Sigmoid colon (tissue), 7 donors: ENCODE measurements around the gene TRAPPC2. TPM values are rescaled to one million over a fixed set of nuclear protein-coding genes. Genes with fewer than 3 reads are reported as not detected.

ENCODE experiments used
- DNase-seq: peaks from one replicate; pipeline ENCODE4 v3.0.0-alpha.2; 2019
- H3K27ac ChIP-seq, 4 donors: fragments of 200-600 bp; sonication (generic); one replicate each; pipeline ENCODE4 v1.5.1; 2016 to 2019; ENCODE audit warnings: mild to moderate bottlenecking in 1 of 4
- H3K27me3 ChIP-seq, 3 donors: fragments of 200-600 bp; sonication (generic); one replicate each; pipeline ENCODE4 v1.5.1; 2019; ENCODE audit warnings: mild to moderate bottlenecking in 1 of 3
- H3K36me3 ChIP-seq, 4 donors: fragments of 200-600 bp; sonication (generic); one replicate each; pipeline ENCODE4 v1.5.1; 2016 to 2019
- H3K4me1 ChIP-seq, 4 donors: fragments of 200-600 bp; sonication (generic); one replicate each; pipeline ENCODE4 v1.5.1; 2017 to 2019
- H3K4me3 ChIP-seq, 4 donors: fragments of 200-600 bp; sonication (generic); one replicate each; pipeline ENCODE4 v1.5.1; 2017 to 2019; ENCODE audit warnings: mild to moderate bottlenecking in 2 of 4, moderate library complexity in 1 of 4
- H3K9me3 ChIP-seq, 4 donors: fragments of 200-600 bp in 3 of 4; sonication (generic) in 3 of 4; one replicate each; pipeline versions ENCODE4 v1.5.1 to v1.6.1; 2013 to 2019
- EP300 ChIP-seq, 4 donors: sonication (generic); formaldehyde crosslinking; IDR thresholded peaks; one replicate each; pipeline ENCODE4 v1.6.1; 2017; ENCODE audit warnings: antibody characterized with exemption in 4 of 4
- POLR2A ChIP-seq, 2 donors: fragments of 450-650 bp; IDR thresholded peaks; one replicate each; pipeline ENCODE4 v1.6.1; 2016; ENCODE audit warnings: antibody characterized with exemption in 2 of 2, mild to moderate bottlenecking in 2 of 2, moderate library complexity in 2 of 2
- POLR2AphosphoS5 ChIP-seq, 4 donors: sonication (generic); formaldehyde crosslinking; IDR thresholded peaks; one replicate each; pipeline ENCODE4 v1.6.1; 2017; ENCODE audit warnings: antibody characterized with exemption in 4 of 4
- WGBS, 2 donors: extraction: QIAGEN DNeasy Blood & Tissue Kit; methylation state at CpG; one replicate each; pipeline ENCODE4 v1.1.7; 2013; 5-methylcytosine and 5-hydroxymethylcytosine counted together
- intact Hi-C: fragments of 100-400 bp; cut with DNase I; formaldehyde crosslinking; loops from one replicate; pipeline ENCODE4 v1.15.1; 2023
- polyA plus RNA-seq, 3 donors: library from polyadenylated mRNA; stranded (reverse); fragments of 200-250 nt; gene quantifications; one replicate each; pipeline ENCODE4 v1.2.3, GENCODE V29; 2013
- total RNA-seq, 4 donors: library from RNA; depleted of rRNA; stranded (reverse); fragments of >200 nt; gene quantifications; one replicate each; pipeline ENCODE4 v1.1.0, GENCODE V29; 2016
- TF ChIP-seq, protein P1 (sequence below), 4 experiments: fragments of 450-650 bp in 3 of 4; fragments of 200-600 bp in 1 of 4; IDR thresholded peaks; one replicate each; pipeline ENCODE4 v1.5.1; 2016 to 2019; ENCODE audit warnings: antibody characterized with exemption in 4 of 4, mild to moderate bottlenecking in 3 of 4, moderate library complexity in 2 of 4
- donor health status: healthy with polysubstance abuse.
- donor health status: Bipolar disorder and iron deficiency.
- donor health status: healthy.

Gene TRAPPC2
- total and polyA plus RNA-seq, 7 donors = 5.5 to 22.8 (median 20.1) TPM

DNA sequence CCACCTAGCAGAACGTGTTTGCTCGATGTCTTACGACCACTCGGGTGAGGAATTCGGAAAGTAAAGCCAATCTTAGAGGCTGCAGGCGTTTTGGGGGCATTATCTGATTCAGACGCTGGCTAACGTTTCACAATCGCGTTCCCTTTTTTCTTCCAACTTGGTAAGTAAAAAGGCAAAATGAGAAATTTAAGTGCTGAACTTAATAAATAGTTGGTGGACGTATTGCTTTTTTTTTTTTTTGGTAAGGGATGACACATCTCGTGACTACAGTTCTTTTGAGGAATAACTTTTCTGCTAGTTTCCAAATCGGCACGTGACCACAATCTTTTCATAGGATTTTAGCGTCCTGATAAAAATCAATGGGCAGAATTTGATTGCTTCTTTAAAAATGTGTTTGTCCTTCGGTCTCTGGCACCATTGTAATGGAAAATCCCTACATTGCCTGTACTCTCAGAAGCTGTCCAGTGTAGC lies 44.6 kb downstream of the TRAPPC2 start:
- intact Hi-C loops = loop anchor here (2.0 to 5.0 kb wide), 2 partner anchors 32 to 45 kb away; partner anchors contain the start of genes OFD1 and TRAPPC2
- peak in 1 of 4 donors; percentile 14 for TF ChIP-seq POLR2AphosphoS5 (IDR thresholded peaks at IDR 0.05)
- TF ChIP-seq, protein P1, sequence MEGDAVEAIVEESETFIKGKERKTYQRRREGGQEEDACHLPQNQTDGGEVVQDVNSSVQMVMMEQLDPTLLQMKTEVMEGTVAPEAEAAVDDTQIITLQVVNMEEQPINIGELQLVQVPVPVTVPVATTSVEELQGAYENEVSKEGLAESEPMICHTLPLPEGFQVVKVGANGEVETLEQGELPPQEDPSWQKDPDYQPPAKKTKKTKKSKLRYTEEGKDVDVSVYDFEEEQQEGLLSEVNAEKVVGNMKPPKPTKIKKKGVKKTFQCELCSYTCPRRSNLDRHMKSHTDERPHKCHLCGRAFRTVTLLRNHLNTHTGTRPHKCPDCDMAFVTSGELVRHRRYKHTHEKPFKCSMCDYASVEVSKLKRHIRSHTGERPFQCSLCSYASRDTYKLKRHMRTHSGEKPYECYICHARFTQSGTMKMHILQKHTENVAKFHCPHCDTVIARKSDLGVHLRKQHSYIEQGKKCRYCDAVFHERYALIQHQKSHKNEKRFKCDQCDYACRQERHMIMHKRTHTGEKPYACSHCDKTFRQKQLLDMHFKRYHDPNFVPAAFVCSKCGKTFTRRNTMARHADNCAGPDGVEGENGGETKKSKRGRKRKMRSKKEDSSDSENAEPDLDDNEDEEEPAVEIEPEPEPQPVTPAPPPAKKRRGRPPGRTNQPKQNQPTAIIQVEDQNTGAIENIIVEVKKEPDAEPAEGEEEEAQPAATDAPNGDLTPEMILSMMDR (IDR thresholded peaks at IDR 0.05) = no peak
- Histone ChIP-seq H3K36me3 (no peaks in the 10 kb centered on the region), H3K27me3 (peaks cover 0 to 4% (median 0%) of the 10 kb centered on the region in 3 donors), H3K4me3 (peak overlapping the region; percentile 66 to 74 (median 69)), H3K4me1 (peaks cover 0 to 41% (median 25%) of the 10 kb centered on the region in 4 donors), H3K27ac (peak overlapping the region; percentile 91 to 94 (median 93)), H3K9me3 (no peaks in the 10 kb centered on the region)
- no peak for DNase-seq
- 0% methylated on average over 16 of the region's 16 CpGs for WGBS, 2 donors

DNA sequence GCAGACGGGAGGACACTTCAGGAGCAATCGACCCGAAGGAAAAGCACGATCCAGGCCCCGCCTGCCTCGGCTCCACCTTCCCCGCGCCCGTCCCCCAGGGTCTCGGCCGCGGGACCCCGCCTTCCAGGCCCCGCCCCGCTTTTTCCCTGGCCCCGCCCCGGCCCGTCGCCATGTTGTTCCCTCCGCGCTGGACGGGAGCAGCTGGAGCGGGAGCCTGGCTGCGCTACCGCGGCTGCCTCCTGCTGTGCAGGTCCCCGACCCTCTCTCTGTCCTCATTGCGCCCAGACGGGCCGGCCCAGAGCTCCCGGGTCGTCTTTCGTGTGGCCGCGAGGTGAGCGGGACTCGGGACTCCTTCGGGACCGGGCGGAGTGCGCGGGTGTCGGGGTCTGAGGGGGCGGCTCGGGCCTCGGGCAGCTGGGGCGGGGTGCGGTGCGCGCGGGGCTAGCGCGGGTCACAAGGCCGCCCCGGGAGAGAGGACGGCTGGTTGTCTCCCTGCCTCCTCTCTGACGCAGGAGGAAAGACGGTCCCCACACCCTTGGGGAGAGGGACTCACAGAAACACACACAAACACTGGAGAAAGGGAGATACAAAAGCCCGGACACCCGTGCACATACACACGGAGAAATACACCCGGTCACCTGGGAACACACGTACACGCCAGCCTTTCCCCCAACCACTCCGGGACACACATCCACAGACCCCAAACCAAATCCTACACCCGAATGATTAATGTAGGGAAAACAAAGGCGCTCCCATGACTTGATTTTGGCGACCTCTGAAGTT lies 45.3 kb downstream of the TRAPPC2 start, which contains the start of gene RAB9A:
Gene RAB9A, plus strand, starts transcription at position 171 of the 783 bp plus-strand sequence. CDS start 19,619 bp downstream, outside the sequence.
- Histone ChIP-seq H3K36me3 (no peaks in the 10 kb centered on the region), H3K4me3 (peak within 1 kb of the TSS; percentile 66 to 74 (median 69)), H3K27me3 (peaks cover 0 to 4% (median 0%) of the 10 kb centered on the region in 3 donors), H3K9me3 (no peaks in the 10 kb centered on the region), H3K27ac (peak within 1 kb of the TSS; percentile 91 to 94 (median 93)), H3K4me1 (peaks cover 0 to 35% (median 20%) of the 10 kb centered on the region in 4 donors)
- intact Hi-C loops = loop anchor here (2.0 kb wide), 1 partner anchor 46 kb away; the partner anchor contains the start of genes OFD1 and TRAPPC2
- peak; percentile 92 for DNase-seq
- WGBS, 2 donors = 1% methylated on average over 68 of the region's 68 CpGs
- no peak for TF ChIP-seq EP300 (IDR thresholded peaks at IDR 0.05)
- TF ChIP-seq POLR2A (IDR thresholded peaks at IDR 0.05) = peak; percentile 85 to 87
- TF ChIP-seq, protein P1 (IDR thresholded peaks at IDR 0.05) = no peak
- peak; percentile 94 to 98 (median 98) for TF ChIP-seq POLR2AphosphoS5 (IDR thresholded peaks at IDR 0.05)

DNA sequence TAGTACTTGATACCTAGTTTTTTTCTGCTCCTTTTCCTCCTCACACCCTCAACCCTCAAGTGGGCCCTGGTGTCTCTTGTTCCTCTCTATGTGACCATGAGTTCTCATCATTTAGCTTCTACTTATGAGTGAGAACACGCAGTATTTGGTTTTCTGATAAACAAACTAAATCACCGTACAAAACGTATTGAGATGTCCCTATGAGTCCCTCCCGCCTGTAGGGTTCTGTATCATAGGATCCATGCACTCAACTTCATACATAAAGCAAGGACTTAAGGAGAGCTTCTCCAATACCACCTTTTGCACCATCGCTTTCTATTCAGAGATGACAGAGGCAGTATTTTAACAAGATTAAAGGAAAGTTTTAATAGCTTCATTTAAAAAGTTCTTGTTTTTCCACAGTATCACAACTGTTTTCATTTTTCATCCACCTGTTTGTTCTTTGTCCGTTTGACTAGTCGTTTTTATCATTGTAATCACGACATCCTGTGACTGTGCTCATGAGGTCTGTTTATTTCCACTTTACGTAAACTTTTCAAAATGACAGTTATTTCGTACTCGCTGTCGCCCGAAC lies 45.9 kb downstream of the TRAPPC2 start:
- DNase-seq = no peak
- Histone ChIP-seq H3K4me1 (peaks cover 0 to 28% (median 16%) of the 10 kb centered on the region in 4 donors), H3K27me3 (peaks cover 0 to 4% (median 0%) of the 10 kb centered on the region in 3 donors), H3K4me3 (peak overlapping the region; percentile 66 to 74 (median 69)), H3K27ac (peak overlapping the region; percentile 91 to 94 (median 93)), H3K9me3 (no peaks in the 10 kb centered on the region), H3K36me3 (no peaks in the 10 kb centered on the region)
- intact Hi-C loops = loop anchor here (2.0 kb wide), 1 partner anchor 46 kb away; the partner anchor contains the start of genes OFD1 and TRAPPC2
- TF ChIP-seq, protein P1 (IDR thresholded peaks at IDR 0.05) = no peak
- no peak for TF ChIP-seq POLR2A (IDR thresholded peaks at IDR 0.05)
- no peak for TF ChIP-seq EP300 (IDR thresholded peaks at IDR 0.05)
- TF ChIP-seq POLR2AphosphoS5 (IDR thresholded peaks at IDR 0.05) = no peak
- WGBS, 2 donors = 1 to 7% methylated on average over 13 of the region's 13 CpGs

DNA sequence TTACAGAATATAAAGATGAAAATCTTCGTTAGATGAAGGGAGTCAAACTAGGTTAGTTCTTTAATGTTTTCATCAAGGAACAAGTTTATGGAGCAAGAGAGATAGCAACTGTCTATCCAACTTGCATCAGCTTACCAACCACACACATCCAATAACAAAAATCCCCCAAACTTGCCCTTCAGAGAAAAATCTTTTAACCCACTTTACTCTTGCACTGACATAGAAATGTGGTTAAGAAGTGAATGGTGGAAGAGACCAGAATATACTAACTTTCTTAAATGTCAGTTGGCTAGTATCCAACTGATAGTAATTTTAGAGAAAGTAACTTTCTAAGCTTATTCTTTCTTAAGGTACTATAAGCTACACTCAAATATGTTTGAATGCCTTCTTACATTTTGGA lies 47.2 kb downstream of the TRAPPC2 start:
- peaks cover 0 to 18% (median 10%) of the 10 kb centered on the region in 4 donors for H3K4me1 ChIP-seq
- H3K27ac ChIP-seq = no peak overlapping the region
- H3K36me3 ChIP-seq = no peaks in the 10 kb centered on the region
- TF ChIP-seq POLR2A (IDR thresholded peaks at IDR 0.05) (no peak), POLR2AphosphoS5 (IDR thresholded peaks at IDR 0.05) (no peak), EP300 (IDR thresholded peaks at IDR 0.05) (no peak)
- TF ChIP-seq, protein P1 (IDR thresholded peaks at IDR 0.05) = no peak
- intact Hi-C loops = no loop called here
- H3K9me3 ChIP-seq = no peaks in the 10 kb centered on the region
- H3K4me3 ChIP-seq = no peak overlapping the region
- no peak for DNase-seq
- H3K27me3 ChIP-seq = peaks cover 0 to 4% (median 0%) of the 10 kb centered on the region in 3 donors
- WGBS, 2 donors = 74 to 86% methylated on average over 1 of the region's 1 CpG
